GM13977 (cell line): ENCODE results near the gene CACNA1E.
"Not testable (repeated sequence)": the region's sequence is repeated elsewhere in the genome, so short reads cannot be mapped to it uniquely, and the experiment has no call there.

Experiments used
- DNase-seq: peaks from one replicate; pipeline ENCODE4 v3.0.0; 2012; ENCODE audit warnings: low spot score
- in situ Hi-C: fragments of 300-500 bp; cut with MboI; formaldehyde crosslinking; loops from one replicate; pipeline ENCODE4 v1.12.0; 2022; ENCODE audit warnings: low sequenced_read_pairs, low pct_unique_long_range_greater_than_20kb, mixed read lengths, inconsistent platforms; ENCODE audit not compliant: unreplicated experiment
- TF ChIP-seq, protein P1 (sequence below): IDR thresholded peaks from 2 replicates; pipeline ENCODE4 v1.5.1; 2012; ENCODE audit warnings: mild to moderate bottlenecking, control low read depth; ENCODE audit not compliant: insufficient read depth; ENCODE audit errors: extremely low read depth, missing control alignments

Gene CACNA1E

DNA sequence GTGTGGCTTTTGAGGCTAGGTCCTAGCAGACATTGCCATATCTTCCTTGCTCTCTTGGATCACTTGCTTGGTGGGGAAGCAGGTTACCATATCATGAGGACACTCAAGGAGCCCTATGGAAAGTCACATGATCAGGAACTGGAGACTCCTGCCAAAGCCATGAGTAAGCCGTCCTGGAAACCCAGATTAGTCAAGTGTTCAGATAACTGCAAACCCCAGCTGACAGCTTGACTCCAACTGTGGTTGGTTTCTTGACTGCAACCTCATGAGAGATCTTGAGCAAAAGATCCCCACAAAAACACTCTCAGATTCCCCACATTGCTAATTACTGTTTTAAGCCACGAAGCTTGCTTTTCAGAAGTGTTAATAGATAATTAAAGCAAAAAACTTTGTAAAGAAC lies 58.6 kb downstream of the CACNA1E start:
- no peak for DNase-seq
- TF ChIP-seq, protein P1, sequence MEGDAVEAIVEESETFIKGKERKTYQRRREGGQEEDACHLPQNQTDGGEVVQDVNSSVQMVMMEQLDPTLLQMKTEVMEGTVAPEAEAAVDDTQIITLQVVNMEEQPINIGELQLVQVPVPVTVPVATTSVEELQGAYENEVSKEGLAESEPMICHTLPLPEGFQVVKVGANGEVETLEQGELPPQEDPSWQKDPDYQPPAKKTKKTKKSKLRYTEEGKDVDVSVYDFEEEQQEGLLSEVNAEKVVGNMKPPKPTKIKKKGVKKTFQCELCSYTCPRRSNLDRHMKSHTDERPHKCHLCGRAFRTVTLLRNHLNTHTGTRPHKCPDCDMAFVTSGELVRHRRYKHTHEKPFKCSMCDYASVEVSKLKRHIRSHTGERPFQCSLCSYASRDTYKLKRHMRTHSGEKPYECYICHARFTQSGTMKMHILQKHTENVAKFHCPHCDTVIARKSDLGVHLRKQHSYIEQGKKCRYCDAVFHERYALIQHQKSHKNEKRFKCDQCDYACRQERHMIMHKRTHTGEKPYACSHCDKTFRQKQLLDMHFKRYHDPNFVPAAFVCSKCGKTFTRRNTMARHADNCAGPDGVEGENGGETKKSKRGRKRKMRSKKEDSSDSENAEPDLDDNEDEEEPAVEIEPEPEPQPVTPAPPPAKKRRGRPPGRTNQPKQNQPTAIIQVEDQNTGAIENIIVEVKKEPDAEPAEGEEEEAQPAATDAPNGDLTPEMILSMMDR, result no peak
- in situ Hi-C loops, result no loop called here

DNA sequence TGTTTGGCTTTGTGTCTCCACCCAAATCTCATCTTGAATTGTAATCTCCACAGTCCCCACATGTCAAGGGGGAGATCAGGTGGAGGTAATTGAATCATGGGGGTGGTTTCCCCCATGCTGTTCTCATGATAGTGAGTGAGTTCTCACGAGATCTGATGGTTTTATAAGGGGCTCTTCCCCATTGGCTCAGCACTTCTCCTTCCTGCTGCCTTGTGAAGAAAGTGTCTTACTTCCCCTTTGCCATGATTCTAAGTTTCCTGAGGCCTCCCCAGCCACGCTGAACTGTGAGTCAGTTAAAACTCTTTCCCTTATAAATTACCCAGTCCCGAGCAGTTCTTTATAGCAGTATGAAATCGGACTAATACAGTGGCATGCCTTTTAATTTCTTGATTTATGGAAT lies 59.1 kb downstream of the CACNA1E start:
- in situ Hi-C loops, DNase-seq: not testable (repeated sequence)

DNA sequence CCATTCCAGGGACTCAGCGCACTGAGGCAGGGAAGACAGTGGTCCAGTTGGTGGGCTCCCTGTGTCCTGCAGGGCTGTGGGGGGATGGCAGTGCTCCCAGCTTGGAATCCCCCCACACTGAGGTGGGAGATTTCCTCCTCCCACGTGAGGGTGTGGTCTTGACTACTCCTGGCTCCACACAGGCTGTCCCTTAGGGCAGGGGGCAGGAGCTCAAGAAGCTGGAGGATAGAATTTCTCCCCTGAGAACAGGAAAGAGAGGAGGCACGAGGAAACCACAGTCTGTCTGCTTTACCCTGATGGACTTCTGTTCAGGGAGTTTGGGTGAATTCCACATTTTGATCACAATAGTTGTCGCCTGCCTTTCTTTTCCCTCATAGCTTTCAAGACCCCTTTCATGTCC lies 62.1 kb downstream of the CACNA1E start:
- TF ChIP-seq, protein P1, result no peak
- no peak for DNase-seq
- in situ Hi-C loops, result no loop called here

DNA sequence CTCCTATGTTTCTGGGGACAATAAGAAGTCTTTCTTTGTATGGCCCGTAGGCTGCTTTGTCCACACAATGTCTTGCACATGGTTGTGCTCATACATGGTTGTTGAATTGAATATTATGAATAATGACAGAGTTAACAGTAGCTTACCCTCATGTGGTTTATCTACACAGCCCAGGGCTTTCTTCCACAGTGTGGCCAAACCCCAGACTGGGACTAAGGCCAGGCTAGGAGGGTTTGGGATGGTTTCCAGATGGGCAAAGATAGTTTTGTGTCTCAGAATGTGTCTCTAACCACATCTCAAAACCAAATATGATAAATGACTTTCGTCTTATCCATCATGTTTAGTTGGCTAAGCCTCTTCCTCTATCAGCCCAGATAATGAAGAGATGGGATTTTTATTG lies 65.2 kb downstream of the CACNA1E start:
- TF ChIP-seq, protein P1, result no peak
- in situ Hi-C loops, result no loop called here
- no peak for DNase-seq

DNA sequence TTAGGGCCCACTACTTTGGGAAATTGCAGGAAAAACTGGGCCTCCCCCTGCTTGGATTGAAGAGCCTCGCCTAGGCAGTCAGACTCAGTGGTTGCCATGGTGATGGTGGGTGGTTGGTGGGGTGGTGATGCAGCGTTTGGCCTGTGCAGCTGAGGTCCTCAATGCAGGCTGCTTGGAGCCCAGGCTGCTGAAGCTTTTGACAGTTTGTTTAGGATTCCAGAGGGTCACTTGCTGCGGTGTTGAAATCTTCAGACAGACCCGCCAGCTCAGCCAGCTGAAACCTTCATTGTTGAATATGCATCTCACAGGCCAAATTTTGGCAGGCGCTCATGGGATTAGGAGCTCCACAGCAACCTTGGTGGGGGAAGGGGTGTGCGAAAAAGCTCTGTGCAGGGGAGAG lies 67.9 kb downstream of the CACNA1E start:
- in situ Hi-C loops, result no loop called here
- TF ChIP-seq, protein P1, result no peak
- DNase-seq, result no peak

DNA sequence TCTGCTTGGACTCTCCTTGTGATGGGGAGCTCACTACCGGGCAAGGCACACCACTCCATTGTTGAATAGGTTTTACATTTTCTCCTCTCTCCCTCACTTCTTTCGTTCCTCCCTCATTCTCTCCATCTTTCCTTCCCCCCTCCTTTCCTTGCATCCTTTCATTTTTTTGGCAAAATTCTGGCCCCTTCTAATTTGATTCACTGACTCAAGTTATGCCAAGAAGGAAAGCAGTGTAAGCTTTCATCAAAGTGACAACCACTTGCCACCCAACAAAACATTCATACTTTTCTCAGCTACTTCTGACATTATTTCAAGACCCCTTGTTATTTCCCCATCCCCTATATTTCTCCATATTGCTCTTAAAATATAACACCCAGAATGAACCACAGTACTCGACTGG lies 68.4 kb downstream of the CACNA1E start:
- in situ Hi-C loops, result no loop called here
- TF ChIP-seq, protein P1, result no peak
- no peak for DNase-seq

DNA sequence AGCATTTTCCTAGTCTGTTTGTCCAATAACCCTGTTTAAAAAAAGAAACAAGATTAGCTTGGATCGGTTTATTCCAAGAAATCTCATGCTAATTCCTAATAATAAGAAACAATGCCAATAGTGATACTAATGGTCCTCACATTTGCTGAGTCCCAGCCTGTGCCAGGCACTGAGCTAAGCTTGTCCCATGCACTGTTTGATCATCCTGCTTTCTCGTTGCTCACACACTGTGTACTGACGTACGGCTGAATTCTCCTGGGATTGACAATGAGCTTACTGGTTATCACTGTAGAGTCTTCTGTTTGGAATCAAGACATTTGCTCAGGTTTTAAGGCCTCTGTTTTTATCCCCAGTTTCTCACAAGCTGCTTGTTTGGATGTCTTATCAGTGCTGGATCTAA lies 71.1 kb downstream of the CACNA1E start:
- DNase-seq, result no peak

More for the DNA sequence above, 71.1 kb downstream of the CACNA1E start:
- TF ChIP-seq, protein P1, result no peak
- in situ Hi-C loops, result no loop called here
